Retina (tissue), 1 donor: ENCODE data around the gene NEUROG1.
"Not testable (repeated sequence)": the region's sequence is repeated elsewhere in the genome, so short reads cannot be mapped to it uniquely, and the experiment has no call there.

Experiments used
- DNase-seq: peaks from one replicate; pipeline ENCODE4 v3.0.0-alpha.2; 2016

The NEUROG1 gene

DNA sequence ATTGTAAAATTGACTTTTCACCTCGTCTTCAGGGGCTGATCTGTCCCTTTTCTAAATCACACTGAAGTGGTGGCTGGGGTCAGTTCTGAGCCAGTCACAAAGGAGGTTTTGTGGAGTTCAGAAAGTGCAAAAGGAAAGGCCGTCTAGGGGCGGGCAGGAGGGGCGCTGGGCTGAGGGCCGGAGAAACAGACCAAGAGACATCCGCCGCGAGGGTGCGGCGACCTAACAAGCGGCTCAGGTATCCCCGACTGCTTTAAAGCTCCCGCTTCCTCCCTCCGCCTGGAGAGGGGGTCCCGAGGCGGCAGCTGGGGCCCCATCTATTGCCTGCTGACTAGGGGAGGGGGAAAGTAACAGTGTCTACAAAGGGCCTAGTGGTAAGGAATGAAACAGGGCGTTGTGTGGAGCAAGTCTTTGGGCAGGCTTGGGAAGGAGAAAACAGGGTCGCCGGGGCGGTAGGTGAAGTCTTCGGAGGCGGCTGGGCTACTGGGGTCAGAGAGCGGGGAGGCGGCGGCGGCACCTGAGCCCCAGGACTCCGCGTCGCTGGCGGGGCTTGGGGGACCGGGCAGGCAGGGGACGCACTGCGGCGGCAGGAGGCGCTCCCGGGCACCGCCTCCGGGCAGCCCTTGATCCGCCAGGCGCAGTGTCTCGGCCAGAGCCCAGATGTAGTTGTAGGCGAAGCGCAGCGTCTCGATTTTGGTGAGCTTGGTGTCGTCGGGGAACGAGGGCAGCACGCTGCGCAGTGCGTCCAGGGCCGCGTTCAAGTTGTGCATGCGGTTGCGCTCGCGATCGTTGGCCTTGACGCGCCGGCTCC, 950 bp downstream of the NEUROG1 start:
- DNase-seq: peak; percentile 56

DNA sequence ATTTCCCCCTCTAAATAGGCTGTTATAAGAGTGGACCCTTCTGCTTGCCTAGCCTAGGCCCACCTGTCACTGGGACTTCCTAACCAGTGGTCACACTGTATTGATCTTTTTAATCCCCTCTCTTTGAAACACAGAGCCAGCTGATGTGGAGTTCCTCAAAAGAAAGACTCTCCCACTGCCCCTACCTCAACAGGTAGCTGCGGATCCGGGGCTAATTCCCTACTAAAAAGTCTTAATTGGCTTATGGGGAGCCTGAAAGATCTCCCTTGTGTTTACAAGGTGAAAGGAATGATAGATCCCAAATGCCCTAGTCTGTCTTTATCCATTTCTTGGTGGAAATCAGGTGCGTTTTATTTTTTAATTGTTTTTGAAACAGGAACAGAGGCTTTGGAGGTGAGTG, 2.0 kb downstream of the NEUROG1 start:
- DNase-seq: no peak

DNA sequence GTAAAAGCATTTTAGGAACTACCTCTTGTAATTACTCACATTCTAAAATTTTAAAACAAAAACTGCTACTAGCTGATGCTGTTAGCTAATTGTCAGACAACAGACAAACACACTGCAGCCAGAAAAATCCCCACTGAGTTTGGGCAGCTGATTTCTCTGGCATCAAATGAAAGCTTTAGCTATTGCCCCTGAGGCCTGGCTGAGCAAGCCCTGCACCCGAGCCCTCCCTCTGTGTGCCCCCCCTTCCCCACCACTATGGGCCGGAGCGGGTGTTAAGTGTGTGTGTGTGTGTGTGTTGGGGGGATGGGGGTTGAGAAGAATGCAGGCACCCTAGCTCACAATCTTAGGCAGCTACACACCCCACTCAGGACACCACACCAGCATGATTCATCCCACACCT, 2.4 kb downstream of the NEUROG1 start:
- DNase-seq: no peak

DNA sequence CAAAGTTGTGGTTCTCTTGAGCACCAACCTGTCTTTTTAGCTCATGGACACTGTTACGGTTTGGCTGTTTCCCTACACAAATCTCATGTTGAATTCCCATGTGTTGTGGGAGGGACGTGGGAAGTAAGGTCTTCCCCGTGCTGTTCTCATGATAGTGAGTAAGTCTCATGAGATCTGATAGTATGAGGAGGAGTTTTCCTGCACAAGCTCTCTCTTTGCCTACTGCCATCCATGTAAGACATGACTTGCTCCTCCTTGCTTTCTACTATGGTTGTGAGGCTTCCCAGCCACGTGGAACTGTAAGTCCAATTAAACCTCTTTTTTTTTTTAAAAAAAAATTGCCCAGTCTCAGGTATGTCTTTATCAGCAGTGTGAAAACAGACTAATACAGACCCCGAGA, 6.2 kb downstream of the NEUROG1 start:
- not testable (repeated sequence) for DNase-seq

DNA sequence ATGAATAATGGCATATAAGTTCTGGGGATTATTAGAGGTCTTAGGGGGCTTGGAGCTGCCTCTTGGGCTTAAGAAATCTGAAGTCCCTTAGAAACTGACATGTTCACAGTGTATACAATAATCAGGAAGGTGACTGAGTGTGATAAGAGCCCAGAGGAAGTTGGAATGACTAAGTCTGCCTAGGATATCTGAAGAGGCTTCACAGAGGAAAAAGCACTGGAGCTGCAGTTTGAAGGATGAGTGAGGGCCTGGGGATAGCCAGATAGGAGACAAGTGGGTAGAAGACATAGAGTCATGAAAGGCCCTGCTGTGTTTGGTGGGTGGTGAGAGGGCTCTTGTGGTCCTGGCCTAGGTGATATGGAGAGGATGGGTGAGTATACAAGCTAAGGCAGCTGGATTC, 8.8 kb downstream of the NEUROG1 start:
- no peak for DNase-seq

DNA sequence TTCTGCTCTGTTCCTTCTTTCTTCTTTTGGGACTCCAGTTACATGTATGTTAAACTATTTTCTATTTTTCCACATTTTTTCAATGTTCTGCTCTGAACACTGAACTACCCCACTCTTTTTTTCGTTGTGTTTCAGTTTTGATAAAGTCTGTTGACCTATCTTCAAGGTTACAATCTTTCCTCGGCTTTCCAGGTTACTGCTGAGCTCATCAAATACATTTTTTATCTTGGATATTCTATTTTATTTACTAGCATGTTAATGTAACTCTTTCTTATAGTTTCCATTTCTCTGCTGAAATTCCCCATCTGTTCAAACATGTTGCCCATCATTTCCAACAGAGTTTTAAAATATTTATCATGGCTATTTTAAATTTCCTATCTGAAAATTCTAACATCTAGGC, 13.8 kb downstream of the NEUROG1 start:
- DNase-seq: no peak

DNA sequence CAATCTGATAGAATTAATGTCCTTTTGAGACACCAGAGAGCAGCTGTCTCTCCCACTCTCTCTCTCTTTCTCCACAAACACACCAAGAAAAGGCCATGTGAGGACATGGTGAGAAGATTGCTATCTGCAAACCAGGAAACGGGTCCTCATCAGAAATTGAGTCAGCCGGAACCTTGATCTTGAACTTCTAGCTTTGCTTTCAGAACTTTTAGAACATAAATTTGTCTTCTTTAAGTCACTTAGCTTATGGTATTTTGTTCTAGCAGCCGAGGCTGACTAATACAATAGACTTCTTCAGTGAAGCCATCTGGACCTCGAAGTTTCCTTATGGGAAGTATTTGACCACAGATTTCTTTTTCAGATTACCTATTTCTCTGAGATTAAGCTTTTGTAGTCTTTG, 18.1 kb downstream of the NEUROG1 start:
- no peak for DNase-seq

DNA sequence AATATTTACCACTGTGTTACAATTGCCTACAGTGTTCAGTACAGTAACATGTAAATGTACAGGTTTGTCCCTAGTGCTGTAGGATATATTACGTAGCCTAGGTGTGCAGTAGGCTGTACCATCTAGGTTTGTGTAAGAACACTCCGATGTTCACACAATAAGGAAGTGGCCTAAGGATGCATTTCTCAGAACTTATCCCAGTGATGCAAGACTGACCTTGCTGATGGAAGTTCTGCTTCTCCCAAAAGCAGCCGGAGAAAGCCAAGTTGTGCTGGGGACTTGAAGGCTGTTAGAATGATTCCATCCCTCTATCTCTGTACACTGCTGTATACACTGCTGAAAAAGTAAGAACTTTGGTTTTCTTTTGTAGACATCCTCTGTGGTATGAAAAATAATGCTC, 21.6 kb downstream of the NEUROG1 start:
- DNase-seq: no peak

DNA sequence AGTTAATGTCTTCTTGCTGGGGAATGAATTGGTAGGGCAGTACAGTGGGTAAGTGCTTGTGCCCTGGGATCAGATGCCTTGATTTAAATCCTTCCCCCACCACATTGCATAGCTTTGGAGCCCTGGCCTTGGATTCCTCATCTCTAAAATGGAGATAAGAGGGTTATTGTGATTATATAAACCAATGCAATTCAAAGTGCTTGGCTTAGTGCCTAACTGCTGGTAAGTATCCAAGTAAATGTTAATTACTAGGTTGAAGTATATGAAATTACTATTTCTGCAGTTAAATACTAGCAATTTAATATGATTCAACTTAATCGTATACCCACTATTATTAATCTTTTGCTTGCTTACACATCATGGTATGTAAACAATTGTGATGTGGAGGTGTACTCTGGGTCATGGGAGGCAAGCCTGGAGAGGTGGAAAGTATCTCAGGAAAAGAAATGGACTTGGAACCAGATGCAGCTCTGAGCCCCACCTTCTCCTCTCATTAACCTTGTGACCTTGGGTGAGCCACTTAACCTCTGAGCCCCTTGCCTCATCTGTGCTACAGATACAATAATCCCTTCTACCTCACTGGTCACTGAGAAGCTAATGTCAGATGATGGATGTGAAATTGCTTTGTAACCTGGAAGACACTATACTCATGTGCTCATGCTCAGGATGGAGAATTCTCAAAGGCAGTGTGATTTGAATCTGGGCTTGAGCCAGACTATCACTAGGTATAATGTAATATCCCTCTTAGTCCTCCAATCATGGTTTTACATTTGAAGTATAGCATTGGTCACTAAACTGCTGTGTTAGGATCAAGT, 23.8 kb downstream of the NEUROG1 start:
- peak; percentile 50 for DNase-seq

DNA sequence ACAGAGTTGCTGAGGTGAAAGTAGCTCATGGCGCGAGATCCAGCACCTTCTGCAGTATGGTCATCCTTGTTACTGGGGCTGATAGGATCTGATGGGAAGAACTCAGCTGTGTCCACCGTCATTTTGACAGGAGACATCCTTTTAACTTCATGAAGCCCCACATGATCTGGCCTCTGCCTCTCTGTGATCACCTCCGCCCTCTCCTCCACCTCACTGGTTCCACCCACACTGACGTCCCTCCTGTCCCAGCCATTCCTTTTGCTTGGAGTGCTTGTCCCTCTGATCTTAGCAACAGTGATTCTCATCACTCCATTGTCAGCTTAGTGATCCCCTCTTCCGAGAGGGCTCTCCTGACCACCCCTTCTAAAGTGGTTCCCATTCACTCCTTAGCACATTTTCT, 25.8 kb downstream of the NEUROG1 start:
- DNase-seq: no peak

DNA sequence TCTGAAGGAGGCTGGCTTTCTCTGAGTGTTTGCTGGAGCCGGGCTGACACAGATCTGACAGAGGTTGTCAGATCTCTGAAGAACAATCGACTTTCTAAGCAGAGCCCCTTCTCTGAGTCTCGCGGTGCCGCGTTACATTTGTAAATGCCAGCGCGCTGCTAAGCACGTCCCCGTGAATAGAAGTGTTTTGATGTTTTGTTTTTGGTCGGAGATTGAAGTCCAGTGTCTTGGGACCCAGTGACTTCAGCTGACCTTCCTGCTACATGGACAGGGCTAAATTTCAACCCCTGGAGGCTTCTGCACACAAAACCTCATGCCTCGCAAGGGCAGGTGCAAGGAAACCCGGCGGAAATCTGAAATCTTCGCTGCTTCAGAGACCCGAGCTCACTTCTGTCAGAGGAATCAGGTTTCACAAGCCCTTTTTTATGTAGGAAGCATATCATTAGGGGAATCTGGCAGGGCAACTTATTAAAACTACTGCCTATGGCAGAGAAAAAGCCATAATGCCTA, 27.2 kb downstream of the NEUROG1 start:
- peak; percentile 70 for DNase-seq

DNA sequence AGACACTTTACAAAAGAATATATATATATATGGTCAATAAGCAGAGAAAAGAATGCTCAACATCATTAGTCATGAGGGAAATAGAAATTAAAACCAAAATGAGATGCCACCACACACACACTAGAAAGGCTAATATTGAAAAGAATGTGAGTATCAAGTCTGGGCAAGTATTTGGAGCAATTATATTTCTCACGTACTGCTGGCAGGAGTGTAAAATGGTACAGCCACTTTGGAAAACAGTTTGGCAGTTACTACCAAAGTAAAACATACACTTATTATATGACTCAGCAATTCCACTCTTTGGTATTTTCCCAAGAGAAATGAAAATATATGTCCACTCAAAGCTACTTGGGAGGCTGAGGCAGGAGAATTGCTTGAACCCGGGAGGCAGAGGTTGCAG, 29.8 kb downstream of the NEUROG1 start:
- DNase-seq: no peak

DNA sequence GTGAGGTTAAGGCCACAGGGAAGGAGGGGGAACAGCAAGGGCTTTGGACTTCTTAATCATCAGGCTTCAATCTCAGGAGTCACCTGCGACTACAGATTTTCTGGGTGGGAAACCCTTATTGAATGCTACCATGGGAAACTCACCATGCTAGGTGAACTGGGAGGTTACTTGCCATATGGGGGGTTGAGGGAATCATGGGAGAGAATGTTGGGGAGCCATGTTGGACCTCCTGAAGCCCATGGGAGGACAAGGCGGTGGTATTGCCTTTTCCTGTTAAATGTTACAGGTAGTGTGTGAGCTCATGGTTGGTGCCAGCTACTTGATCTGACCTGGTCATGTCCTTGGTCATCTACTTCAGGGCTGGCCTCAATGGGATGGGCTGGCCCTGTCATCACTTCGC, 31.4 kb downstream of the NEUROG1 start:
- DNase-seq: no peak

DNA sequence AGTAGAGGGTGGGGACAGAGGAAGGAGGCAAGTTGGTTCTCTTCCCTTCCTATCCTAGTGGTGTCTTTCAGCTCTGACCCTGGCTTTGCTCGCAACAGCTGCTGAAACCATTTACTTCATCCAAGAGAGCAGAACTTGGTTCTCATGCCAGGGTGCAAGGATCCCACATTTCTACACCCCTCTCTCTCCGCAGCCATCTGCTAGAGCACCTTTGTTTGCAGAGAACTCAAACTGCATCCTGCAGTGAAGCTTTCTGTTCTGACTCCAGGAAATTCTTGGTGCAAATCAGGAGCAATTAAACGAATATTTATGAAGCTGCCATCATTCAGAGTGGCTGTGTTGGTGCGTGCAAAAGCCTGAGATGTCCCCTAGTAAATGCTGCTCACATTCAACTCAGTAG, 31.9 kb downstream of the NEUROG1 start:
- DNase-seq: no peak

DNA sequence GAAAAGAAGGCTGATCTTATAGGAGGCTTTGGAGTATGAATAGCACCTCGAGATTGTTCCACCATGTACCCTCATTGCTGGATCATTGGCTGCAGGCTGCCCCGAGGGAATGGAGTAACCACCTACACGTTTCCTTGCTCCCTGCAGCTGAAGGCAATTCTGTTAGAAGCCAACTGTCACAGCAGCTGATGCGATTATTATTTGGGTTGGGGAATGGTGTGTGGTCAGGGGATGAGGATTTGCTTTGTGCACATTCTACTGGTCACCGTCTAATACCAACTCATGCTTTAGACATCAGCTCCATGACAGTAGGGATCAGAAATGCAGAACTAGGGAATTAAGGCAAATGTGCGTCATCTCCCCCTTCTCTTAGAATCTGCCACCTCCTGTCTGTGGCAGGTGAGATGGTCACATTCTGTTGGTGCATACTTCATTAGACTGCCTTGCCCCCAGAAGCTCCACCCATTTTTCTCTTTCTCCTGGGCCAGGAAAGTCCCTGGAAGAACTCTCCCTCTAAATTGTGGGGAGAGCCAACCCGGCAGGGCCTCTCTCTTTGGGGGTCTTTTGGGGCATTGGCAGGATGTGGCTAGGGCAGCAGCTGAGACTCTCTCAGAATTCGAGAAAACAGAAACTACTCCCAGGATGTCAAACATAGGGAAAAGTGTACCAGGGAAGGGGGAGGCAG, 32.8 kb downstream of the NEUROG1 start:
- no peak for DNase-seq

DNA sequence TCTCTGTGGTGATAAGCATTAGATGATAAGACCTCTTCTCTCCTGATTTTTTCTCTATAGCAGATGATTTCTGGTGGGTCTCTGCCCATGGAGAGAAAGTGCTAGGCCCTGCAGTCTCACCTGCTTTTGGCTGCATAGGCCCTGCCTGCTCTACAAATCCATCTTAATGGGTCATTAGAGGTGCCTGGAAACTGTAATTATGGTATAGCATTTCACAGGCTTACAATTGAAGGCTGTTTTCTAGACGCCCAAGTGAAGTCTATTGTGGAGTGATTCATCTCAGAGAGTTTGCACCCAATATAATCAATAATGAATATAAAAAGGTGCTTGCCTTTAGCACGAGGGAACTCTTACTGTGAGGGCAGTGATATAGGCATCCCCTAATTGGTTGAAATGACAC, 33.8 kb downstream of the NEUROG1 start:
- DNase-seq: no peak

DNA sequence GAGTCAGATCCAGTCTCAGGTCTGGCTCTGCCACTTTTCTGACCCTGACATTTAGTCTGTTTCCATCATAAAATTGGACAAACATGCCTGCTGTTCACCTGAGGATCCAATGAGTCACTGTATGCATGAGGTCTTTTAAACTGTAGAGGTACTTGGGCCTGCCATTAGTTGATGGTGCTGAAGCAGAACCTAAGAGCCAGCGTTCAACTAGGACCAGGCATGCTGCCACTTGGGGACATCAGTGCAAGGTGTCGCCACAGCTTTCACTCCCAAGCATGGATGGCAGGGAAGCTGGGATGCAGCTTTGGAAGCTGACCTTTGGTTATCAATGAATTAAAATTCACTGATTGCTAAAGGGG, 37.1 kb downstream of the NEUROG1 start:
- DNase-seq: no peak

DNA sequence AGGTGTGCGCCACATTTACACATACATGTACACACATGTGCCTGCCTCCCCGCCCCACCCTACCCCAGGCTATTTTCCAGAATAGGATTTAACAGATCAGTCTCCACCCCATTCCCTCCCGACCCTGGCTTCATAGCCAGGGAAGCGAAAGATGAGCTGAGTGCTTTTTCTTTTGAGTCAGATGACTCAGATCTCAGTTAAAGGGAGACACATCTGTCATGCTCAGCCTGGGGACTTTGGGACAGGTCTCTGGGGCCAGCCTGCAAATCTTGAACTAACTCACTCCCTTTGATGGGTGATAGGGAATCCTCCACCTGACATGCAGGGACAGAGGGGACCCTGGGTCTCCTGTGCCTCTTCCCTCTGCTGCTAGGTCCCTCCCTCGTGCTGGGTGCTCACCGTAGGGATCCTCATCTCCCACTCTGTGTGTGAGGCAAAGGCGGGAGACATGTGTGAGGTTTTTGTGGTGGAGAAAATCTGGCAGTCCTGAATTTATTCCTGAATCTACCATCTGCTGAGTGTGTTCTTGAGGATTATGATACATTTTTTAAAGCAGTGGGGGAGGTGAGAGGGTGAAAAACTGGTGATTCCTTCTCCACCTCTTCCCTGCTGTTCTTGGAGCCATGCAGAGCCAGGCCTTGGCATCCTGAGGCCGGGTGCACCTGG, 37.7 kb downstream of the NEUROG1 start:
- DNase-seq: no peak

DNA sequence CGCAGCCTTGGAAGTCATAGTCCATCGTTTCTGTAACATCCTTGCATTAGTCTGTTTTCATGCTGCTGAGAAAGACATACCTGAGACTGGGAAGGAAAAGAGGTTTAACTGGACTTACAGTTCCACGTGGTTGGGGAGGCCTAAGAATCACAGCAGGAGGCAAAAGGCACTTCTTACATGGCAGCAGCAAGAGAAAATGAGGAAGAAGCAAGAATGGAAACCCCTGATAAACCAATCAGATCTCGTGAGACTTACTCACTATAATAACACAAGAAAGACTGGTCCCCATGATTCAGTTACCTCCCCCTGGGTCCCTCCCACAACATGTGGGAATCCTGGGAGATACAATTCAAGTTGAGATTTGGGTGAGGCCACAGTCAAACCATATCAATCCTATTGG, 40.2 kb downstream of the NEUROG1 start:
- DNase-seq: not testable (repeated sequence)

DNA sequence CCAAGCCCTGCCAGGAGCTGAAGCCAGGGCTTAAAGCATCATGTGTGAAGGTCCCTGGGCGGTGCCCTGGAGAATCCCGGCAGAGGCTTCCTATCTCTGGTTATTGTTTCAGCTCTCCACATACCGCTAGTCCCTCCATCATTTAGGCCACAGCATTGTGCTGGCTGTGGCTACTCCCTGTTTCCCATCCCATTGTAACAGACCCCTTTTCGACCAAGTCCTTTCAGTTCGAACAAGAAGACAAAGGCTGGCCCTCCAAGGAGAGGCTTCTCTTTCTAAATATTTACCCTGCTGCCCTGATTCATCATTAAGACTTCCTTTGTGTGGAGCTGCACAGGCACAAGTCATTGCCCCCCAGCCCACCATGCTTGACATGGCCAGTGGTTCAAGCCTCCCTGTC, 41.6 kb downstream of the NEUROG1 start:
- no peak for DNase-seq

DNA sequence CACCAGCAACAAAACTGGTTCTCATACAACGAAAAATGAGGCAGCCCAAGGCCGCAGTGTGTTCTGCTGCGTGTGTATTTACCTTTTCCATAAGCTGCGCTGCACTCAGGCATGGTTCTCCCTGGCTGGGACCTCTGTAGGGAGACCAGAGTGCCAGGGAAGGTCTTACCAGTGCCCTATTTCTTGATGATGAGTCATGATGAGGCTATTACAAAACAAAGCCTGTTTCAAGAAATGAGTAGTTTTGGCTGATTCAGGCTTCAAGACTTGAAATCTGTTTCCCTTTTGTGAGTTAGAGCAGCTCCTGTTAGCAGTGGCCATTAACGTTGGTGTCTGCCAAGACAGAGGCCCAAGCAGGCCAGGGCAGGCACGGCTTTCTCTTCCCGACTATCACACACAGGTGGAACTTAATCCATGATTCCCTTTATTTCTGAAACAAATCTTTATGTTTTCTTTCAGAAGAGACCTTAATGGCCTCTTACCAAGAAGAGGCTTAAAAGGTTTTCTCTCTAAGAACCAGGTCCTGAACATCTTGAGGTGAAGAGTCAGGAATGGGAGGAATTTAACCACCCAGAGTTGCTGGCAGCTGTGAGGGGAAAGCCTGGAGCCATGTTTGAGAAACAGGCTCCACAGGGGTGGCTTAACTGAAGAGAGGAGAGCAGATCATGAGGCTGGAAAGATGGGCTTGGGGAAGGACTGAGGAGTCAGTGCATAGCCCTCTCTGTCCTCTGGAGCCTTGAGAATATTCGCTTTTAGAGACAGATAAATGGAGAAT, 42.2 kb downstream of the NEUROG1 start:
- DNase-seq: no peak

DNA sequence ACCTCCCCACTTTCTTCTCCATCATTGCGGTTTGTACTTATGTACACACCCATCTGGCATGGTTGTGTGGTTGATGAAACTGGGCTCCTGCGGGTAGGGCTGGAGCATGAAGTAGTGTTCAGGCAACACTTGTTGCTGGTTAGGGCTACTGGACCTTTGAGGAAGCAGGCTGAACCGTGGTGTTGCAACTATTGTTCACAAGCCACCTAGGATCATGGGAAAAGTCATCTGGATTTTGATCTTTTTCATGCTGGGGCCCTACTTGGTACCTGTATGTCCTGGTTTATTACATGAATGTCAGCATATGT, 43.5 kb downstream of the NEUROG1 start:
- no peak for DNase-seq
